ENCODE measurements around the gene MAN1B1.
"Not testable (repeated sequence)": the region's sequence is repeated elsewhere in the genome, so short reads cannot be mapped to it uniquely, and the experiment has no call there.

Gene MAN1B1

GRCh38 chr9:137129456-137130175, 42.8 kb downstream of the MAN1B1 start:
- peak in 1 of 2 experiments; percentile 68 for DNase-seq

DNA sequence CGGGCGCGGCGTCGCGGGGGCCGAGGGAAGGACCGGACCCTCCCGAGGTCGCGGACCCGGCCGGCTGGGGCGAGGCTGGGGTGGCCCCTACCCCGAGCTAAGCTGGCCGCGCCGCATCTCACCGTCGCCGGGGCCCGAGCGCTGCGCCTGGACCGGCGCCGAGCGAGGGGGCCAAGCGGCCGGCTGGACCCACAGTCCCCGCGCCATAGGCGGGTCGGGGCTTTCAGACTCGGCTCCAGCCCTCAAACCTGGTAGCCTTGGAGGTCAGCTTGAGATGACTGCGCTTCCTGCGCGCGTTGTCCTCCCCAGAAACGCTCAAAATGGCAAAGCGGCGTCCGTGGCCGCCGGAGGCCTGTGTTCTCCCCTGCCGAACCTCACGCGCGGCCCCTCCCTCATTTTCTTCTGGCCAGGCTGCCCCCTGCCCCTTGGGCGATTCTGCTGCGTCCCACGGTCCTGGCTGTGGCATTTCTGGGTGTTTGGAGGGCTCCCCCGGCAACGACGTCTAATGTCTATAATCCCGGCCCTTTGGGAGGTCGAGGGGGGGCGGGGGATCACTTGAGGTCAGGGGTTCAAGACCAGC, 43.5 kb downstream of the MAN1B1 start:
- no peak for DNase-seq

GRCh38 chr9:137134191-137134590, 47.4 kb downstream of the MAN1B1 start:
- DNase-seq: no peak

DNA sequence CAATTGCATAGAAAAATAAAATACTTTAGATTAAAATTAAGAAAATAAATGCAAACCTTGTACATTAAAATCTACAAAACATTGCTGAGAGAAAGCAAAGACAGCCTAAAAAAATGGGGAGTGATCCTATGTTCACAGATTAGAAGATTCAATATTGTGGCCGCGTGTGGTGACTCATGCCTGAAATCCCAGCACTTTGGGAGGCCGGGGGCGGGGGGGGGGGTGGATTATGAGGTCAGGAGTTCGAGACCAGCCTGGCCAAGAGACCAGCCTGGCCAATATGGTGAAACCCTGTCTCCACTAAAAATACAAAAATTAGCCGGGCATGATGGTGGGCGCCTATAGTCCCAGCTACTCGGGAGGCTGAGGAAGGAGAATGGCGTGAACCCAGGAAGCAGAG, 48.4 kb downstream of the MAN1B1 start:
- not testable (repeated sequence) for DNase-seq

- DNase-seq: no peak
Observed at GRCh38 chr9:137136261-137136880, 49.6 kb downstream of the MAN1B1 start.

- DNase-seq: no peak
Observed at GRCh38 chr9:137136881-137137607, 50.3 kb downstream of the MAN1B1 start.

DNA sequence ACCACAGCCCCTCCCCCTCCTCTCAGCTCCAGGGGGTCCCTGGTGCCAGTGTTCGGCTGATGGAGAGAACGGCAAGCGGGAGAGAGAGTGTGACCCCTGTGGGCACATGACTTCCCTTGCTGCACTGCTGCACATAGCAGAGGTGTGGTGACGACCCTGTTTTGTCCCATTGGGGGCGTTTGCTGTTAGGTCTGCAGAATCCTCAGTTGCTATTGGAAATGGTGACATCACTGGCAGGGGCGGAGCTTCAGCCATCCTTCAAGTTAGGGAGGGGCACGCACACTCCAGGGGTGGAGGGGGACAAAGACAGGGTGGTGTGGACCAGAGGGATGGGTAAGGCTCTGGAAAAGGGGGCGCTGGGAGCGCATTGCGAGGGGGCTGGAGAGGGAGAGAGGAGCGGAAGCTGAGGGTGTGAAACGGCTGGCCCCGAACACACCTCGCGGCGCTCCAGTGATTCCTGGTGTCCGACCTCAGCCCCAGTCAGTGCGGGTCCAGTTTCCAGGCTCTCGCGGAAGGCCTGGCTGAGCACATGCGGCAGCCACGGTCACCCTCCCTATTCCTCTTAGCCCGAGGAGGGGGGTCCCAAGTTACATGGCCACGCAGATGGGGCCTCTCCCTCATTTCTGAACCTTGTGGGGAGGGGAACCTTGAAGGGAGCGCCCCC, 51.4 kb downstream of the MAN1B1 start:
- peak in 1 of 2 experiments; percentile 63 for DNase-seq

- DNase-seq: peak in 1 of 2 experiments; percentile 4
Observed at GRCh38 chr9:137138722-137139467, 52.1 kb downstream of the MAN1B1 start, which contains the start of gene GRIN1. Gene GRIN1, plus strand, starts transcription at chr9:137139154. Its CDS starts 333 bp downstream, at chr9:137139487.

DNA sequence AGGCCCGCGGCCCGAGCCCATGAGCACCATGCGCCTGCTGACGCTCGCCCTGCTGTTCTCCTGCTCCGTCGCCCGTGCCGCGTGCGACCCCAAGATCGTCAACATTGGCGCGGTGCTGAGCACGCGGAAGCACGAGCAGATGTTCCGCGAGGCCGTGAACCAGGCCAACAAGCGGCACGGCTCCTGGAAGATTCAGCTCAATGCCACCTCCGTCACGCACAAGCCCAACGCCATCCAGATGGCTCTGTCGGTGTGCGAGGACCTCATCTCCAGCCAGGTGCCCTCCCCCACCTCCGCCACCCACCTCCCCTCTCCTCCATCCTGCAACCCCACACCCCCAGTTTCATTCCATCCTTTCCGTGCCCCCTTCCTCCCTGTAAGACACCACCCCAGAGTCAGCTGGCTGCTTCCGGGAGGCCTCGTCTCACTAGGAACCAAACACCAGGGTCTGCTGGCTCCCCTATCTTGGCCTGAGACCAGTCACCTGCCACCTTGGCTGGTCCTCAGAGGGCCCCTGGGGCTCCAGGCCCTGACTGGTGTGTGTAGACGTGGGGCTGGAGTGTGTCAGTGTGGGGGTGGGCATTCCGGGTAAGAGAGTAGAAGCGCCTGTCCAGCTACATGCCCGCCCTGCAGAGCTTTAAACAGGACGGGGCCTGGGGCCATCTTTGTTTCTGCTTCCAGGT, 52.8 kb downstream of the MAN1B1 start:
- DNase-seq: no peak

DNA sequence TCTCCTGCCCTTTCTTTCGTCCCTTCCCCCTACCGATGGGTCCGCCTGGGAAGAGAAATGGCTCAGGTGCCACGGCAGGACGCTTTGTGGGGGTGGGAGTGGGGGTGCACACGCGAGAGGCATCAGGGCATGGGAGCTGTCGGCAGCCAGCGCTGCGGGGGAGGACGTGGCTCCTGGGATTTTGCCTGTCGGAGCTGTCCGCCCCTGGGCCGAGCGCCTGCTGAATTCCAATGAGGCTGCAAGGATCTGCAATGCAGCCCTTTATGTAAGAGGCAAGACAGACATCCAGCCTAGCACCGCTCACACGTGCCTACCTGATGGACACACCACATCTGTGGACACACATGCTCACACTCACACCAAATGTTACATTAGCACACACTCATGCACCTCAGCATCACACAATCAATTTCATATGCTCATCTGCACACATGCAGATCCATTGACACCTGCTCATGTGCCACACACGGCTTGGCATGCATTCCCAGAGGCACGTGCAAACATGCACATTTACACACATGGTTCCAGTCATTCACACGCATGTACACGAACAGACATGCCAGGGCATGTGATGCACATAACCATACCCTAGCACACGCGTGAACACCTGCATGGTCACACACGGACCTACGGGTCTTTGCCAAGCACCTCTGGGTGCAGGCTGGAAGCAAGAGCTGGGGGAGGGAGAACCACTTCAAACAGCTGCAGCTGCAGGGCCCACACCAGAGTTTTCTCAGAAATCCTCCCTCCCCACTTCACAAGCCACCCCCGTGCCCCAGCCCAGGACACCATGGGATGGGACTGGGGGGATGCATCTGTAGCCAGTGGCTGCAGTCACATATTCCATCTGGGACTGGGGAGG, 53.6 kb downstream of the MAN1B1 start:
- DNase-seq: no peak

DNA sequence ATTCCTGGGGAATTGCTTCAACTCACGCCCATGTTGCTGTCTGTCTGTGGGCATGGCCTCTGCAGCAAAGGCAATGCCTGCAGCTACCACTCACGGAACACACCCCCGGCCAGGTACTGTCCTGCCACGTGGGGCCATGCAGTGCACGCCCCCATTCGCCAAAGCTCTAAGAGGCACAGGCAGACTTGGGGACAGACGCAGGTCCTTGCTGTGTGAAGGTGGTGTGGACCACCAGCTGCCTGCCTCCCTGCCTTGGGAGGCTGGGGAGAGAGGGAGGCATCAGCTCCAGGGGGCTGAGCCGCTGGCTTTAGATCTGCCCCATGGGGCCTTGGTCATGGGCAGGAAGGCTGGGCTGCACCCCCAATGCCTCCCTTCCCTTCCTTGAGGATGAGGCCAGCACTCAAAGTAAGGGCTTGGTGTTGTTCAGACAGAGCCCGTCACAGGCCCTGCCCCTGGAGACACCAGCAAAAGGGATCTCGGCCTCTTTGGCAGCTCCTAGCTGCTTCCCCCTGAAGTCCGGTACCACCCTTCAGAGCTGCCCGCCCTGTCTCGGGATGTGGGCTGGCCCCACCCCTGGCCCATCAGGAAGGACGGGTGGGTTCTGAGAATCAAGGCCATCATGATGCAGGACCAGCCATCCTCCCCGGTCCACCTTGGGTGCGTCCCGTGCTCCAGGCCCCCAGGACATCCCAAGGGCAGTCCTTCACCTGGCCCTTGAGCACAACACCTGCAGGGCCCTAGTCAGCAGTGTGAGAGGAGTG, 54.4 kb downstream of the MAN1B1 start:
- no peak for DNase-seq

DNA sequence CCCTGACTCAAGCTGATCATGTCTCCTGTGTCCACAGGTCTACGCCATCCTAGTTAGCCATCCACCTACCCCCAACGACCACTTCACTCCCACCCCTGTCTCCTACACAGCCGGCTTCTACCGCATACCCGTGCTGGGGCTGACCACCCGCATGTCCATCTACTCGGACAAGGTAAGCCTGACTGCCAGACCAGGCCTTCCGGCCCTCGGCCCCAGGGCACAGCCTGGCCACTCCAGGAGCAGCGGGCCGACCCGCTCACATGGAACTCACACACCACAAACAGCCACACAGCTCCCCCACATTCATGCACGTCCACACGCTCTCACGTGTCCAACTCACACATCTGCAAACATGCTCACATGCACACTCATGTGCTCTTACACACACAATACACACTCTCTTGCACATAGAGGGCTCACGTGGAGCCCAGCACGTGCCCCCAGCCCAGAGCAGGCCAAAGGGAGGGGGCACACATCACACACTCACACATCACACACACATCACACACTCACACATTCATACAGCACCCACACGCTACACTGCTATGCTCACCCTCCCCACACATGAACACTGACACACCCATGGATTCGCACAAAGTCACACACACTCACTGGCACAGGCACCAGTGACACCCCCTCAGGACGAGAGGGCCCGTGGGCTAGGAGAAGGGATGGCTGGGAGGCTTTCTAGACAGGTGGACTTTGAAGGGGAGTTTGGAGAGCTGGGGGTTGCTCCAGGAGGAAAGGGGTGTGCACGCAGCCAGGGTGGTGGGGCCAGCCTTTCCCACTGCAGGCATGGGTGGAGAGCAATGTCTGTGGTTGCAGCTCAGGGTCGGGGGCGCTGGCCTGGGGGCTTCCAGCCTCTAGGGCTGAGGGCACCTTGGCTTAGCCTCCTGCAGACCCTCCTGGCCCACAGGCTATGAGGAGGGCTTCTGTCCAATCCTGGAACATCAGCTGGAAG, 55.5 kb downstream of the MAN1B1 start:
- DNase-seq: no peak

DNA sequence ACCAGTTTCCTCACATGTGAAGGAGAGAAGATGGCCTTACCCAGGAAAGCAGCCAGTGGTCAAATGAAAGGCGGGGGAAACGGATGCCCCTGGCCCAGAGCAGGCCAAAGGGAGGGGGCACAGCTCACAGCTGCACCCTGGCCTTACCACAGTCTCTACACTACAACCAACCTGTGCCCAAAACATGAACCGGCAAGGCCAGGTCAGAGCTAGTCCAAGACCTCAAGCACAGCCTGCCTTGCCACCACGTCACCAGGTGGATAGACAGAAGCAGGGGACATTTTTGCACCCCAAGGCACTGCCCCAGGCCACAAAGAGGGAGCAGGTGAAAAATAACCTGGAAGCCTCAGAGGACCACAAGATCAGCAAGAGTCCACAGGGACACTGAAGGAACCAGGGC, 56.7 kb downstream of the MAN1B1 start:
- no peak for DNase-seq

DNA sequence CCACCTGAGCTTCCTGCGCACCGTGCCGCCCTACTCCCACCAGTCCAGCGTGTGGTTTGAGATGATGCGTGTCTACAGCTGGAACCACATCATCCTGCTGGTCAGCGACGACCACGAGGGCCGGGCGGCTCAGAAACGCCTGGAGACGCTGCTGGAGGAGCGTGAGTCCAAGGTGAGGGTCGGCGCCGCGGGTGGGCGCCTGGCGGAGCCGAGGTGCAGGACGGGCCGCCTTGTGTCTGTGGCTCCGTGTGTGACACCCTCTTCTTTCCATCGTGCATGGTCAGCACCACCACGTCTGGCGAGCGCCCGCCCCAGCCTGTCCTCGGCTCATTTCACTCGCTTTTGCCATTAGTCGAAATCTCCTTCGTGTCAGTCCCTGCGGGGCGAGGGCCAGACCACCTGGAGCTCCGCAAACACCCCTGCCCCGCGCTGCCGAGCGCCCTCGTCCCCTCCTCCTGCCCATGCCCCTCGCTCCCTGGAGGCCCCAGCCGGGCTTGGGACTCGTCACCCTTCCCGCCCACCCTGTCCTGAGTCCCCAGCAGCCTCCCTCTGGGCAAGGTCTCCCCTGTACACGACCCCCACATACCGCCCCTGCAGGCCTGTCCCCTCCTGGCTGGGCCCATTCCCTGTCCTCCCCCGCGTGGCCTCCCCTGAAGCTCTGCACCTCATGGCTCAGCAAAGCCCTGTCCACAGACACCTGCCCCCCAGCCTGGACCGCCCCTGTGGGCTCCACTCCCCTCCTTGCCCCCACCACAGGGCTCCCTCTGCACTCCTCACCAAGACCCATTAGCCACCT, 59.1 kb downstream of the MAN1B1 start:
- no peak for DNase-seq

DNA sequence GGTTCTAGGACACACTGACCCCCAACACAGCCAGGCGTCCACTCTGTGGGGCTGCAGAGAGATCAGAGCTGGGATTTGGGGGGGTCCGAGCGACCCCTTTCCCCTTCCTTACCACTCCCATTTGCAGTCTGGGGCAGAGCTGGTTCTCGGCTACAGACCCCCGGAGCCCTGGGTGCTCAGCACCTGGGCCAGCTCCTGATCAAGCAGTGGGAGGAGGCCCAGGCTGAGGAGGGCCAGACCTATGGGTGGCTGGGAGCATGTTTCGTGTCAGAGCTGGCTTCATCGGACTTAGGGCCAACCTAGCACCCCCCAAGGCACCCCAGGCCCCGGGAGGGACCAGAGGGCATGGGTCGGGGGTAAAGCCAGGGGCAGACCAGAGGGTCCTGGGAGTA, 59.7 kb downstream of the MAN1B1 start:
- no peak for DNase-seq

GRCh38 chr9:137147091-137147792, 60.5 kb downstream of the MAN1B1 start:
- DNase-seq: no peak

GRCh38 chr9:137147793-137148160, 61.0 kb downstream of the MAN1B1 start:
- no peak for DNase-seq
